ENCODE measurements around the gene CYB561. TPM values are rescaled to one million over a fixed set of nuclear protein-coding genes. Genes with fewer than 3 reads are reported as not detected.

CYB561 gene
- total RNA-seq, 1 donor from 2014 or later: 24.5 TPM

- TF ChIP-seq CTCF (IDR thresholded peaks at IDR 0.05; ENCODE audit: insufficient read depth, low read length, severe bottlenecking): peak; percentile 74
- no peaks in the 10 kb centered on the region for H3K27me3 ChIP-seq (ENCODE audit: control insufficient read depth, insufficient read depth, low read length)
- FAIRE-seq: no peak
- peak; percentile 79 for DNase-seq (ENCODE audit: low read depth)
- H3K4me3 ChIP-seq (ENCODE audit: low read depth, low read length): no peak overlapping the region
- H3K36me3 ChIP-seq (ENCODE audit: control insufficient read depth, insufficient read depth, low read length): peaks cover 29% of the 10 kb centered on the region
These were observed 39.3 kb downstream of the CYB561 start for GRCh38 chr17:63406689-63407330.

GRCh38 chr17:63405741-63406261, 40.3 kb downstream of the CYB561 start:
- DNase-seq (ENCODE audit: low read depth): peak; percentile 84
- TF ChIP-seq CTCF (IDR thresholded peaks at IDR 0.05; ENCODE audit: insufficient read depth, low read length, severe bottlenecking): peak; percentile 59
- H3K4me3 ChIP-seq (ENCODE audit: low read depth, low read length): no peak overlapping the region
- H3K36me3 ChIP-seq (ENCODE audit: control insufficient read depth, insufficient read depth, low read length): peaks cover 25% of the 10 kb centered on the region
- FAIRE-seq: no peak
- no peaks in the 10 kb centered on the region for H3K27me3 ChIP-seq (ENCODE audit: control insufficient read depth, insufficient read depth, low read length)

GRCh38 chr17:63405020-63405419, 41.1 kb downstream of the CYB561 start:
- no peak for DNase-seq (ENCODE audit: low read depth)
- TF ChIP-seq CTCF (IDR thresholded peaks at IDR 0.05; ENCODE audit: insufficient read depth, low read length, severe bottlenecking): no peak
- peaks cover 25% of the 10 kb centered on the region for H3K36me3 ChIP-seq (ENCODE audit: control insufficient read depth, insufficient read depth, low read length)
- H3K4me3 ChIP-seq (ENCODE audit: low read depth, low read length): no peak overlapping the region
- no peaks in the 10 kb centered on the region for H3K27me3 ChIP-seq (ENCODE audit: control insufficient read depth, insufficient read depth, low read length)
- FAIRE-seq: no peak

GRCh38 chr17:63402431-63403212, 43.5 kb downstream of the CYB561 start:
- H3K4me3 ChIP-seq (ENCODE audit: low read depth, low read length): no peak overlapping the region

GRCh38 chr17:63399856-63400255, 46.2 kb downstream of the CYB561 start:
- DNase-seq (ENCODE audit: low read depth) (no peak), FAIRE-seq (no peak)
- TF ChIP-seq CTCF (IDR thresholded peaks at IDR 0.05; ENCODE audit: insufficient read depth, low read length, severe bottlenecking): no peak
- H3K4me3 ChIP-seq (ENCODE audit: low read depth, low read length): no peak overlapping the region
- peaks cover 24% of the 10 kb centered on the region for H3K36me3 ChIP-seq (ENCODE audit: control insufficient read depth, insufficient read depth, low read length)
- H3K27me3 ChIP-seq (ENCODE audit: control insufficient read depth, insufficient read depth, low read length): no peaks in the 10 kb centered on the region

More at GRCh38 chr17:63402431-63403212, 43.5 kb downstream of the CYB561 start:
- Histone ChIP-seq H3K27me3 (ENCODE audit: control insufficient read depth, insufficient read depth, low read length) (no peaks in the 10 kb centered on the region), H3K36me3 (ENCODE audit: control insufficient read depth, insufficient read depth, low read length) (peaks cover 26% of the 10 kb centered on the region)
- DNase-seq (ENCODE audit: low read depth) (no peak), FAIRE-seq (no peak)
- no peak for TF ChIP-seq CTCF (IDR thresholded peaks at IDR 0.05; ENCODE audit: insufficient read depth, low read length, severe bottlenecking)

Data from bronchial epithelial cell (primary cell).